ENCODE results near the gene AXIN2.

GRCh38 chr17:65592125-65592965 lies 30.9 kb upstream of the AXIN2 start:
- TF ChIP-seq CTCF (IDR thresholded peaks at IDR 0.05; ENCODE audit: insufficient read depth, low read depth, low read length) (no peak), EZH2 (IDR thresholded peaks at IDR 0.05; ENCODE audit: insufficient read depth, low read length) (no peak)

All from astrocyte (in vitro differentiated cells and primary cell).